CD4-positive, CD25-positive, alpha-beta regulatory T cell (primary cell): Measurements from ENCODE around the gene LPAR2. TPM values are rescaled to one million over a fixed set of nuclear protein-coding genes. Genes with fewer than 3 reads are reported as not detected.

Experiments used
- polyA plus RNA-seq, 4 donors: library from polyadenylated mRNA; unstranded; fragments of 300-500 nt; fragmentation: Illumina TruSeq; gene quantifications; one replicate each; pipeline ENCODE4 v1.2.3, GENCODE V29; 2021
- total RNA-seq: library from RNA; stranded (reverse); gene quantifications from one replicate; pipeline ENCODE4 v1.2.3, GENCODE V29; 2022

The LPAR2 gene
- total and polyA plus RNA-seq, 5 donors from 2014 or later: 29.9 to 120 (median 46.7) TPM

Other genes with a start within 250 kb of the LPAR2 start
- gene GATAD2A, start 222.5 kb downstream of the LPAR2 start, total RNA-seq: 134 TPM
- gene GATAD2A, start 222.5 kb downstream of the LPAR2 start, polyA plus RNA-seq: 10 to 100 TPM in 1 of 4 donors, 1 to 10 TPM in 3; 8.1 to 13.9 (median 9.7) TPM
- gene TSSK6, start 112.7 kb downstream of the LPAR2 start, total RNA-seq: 6.2 TPM
- gene TSSK6, start 112.7 kb downstream of the LPAR2 start, polyA plus RNA-seq: 1 to 10 TPM; 1.6 to 3.0 (median 1.8) TPM
- gene NDUFA13, start 112.0 kb downstream of the LPAR2 start, total RNA-seq: 196 TPM
- gene NDUFA13, start 112.0 kb downstream of the LPAR2 start, polyA plus RNA-seq: 100 to 1,000 TPM; 358 to 453 (median 400) TPM
- gene YJEFN3, start 99.3 kb downstream of the LPAR2 start, total RNA-seq: 6.6 TPM
- not detected for gene YJEFN3, start 99.3 kb downstream of the LPAR2 start, polyA plus RNA-seq
- gene CILP2, start 90.0 kb downstream of the LPAR2 start, total RNA-seq: 0.42 TPM
- under 1 TPM in 3 of 4 donors, not detected in 1; 0.09 to 0.42 (median 0.21) TPM for gene CILP2, start 90.0 kb downstream of the LPAR2 start, polyA plus RNA-seq
- gene PBX4, start 9.5 kb downstream of the LPAR2 start, total RNA-seq: 85.3 TPM
- 1 to 10 TPM; 4.1 to 7.2 (median 5.9) TPM for gene PBX4, start 9.5 kb downstream of the LPAR2 start, polyA plus RNA-seq
- 155 TPM for gene GMIP, start 15.4 kb upstream of the LPAR2 start, total RNA-seq
- gene GMIP, start 15.4 kb upstream of the LPAR2 start, polyA plus RNA-seq: 10 to 100 TPM; 42.1 to 51.0 (median 45.7) TPM
- gene ATP13A1, start 35.5 kb upstream of the LPAR2 start, total RNA-seq: 114 TPM
- gene ATP13A1, start 35.5 kb upstream of the LPAR2 start, polyA plus RNA-seq: 10 to 100 TPM; 24.1 to 31.9 (median 30.7) TPM
- 84.4 TPM for gene ZNF101, start 40.6 kb upstream of the LPAR2 start, total RNA-seq
- 100 to 1,000 TPM; 123 to 168 (median 142) TPM for gene ZNF101, start 40.6 kb upstream of the LPAR2 start, polyA plus RNA-seq
- gene ZNF14, start 104.9 kb upstream of the LPAR2 start, total RNA-seq: 19.8 TPM
- gene ZNF14, start 104.9 kb upstream of the LPAR2 start, polyA plus RNA-seq: 10 to 100 TPM in 3 of 4 donors, 1 to 10 TPM in 1; 8.5 to 12.4 (median 11.7) TPM
- gene ZNF506, start 193.5 kb upstream of the LPAR2 start, total RNA-seq: 32.6 TPM
- 10 to 100 TPM; 16.8 to 30.1 (median 22.3) TPM for gene ZNF506, start 193.5 kb upstream of the LPAR2 start, polyA plus RNA-seq
- gene ZNF253, start 237.7 kb upstream of the LPAR2 start, total RNA-seq: 5.0 TPM
- gene ZNF253, start 237.7 kb upstream of the LPAR2 start, polyA plus RNA-seq: 10 to 100 TPM in 2 of 4 donors, 1 to 10 TPM in 2; 5.8 to 17.0 (median 11.7) TPM